GM19043 (cell line): Measurements from ENCODE around the gene PDE11A.
"Not testable (repeated sequence)": the region's sequence is repeated elsewhere in the genome, so short reads cannot be mapped to it uniquely, and the experiment has no call there.

ENCODE experiments used
- ATAC-seq: cut with Tn5 transposase; IDR thresholded peaks from one replicate; pipeline ENCODE4 v1.9.1; 2021; ENCODE audit warnings: low read depth; ENCODE audit not compliant: unreplicated experiment

Gene PDE11A

DNA sequence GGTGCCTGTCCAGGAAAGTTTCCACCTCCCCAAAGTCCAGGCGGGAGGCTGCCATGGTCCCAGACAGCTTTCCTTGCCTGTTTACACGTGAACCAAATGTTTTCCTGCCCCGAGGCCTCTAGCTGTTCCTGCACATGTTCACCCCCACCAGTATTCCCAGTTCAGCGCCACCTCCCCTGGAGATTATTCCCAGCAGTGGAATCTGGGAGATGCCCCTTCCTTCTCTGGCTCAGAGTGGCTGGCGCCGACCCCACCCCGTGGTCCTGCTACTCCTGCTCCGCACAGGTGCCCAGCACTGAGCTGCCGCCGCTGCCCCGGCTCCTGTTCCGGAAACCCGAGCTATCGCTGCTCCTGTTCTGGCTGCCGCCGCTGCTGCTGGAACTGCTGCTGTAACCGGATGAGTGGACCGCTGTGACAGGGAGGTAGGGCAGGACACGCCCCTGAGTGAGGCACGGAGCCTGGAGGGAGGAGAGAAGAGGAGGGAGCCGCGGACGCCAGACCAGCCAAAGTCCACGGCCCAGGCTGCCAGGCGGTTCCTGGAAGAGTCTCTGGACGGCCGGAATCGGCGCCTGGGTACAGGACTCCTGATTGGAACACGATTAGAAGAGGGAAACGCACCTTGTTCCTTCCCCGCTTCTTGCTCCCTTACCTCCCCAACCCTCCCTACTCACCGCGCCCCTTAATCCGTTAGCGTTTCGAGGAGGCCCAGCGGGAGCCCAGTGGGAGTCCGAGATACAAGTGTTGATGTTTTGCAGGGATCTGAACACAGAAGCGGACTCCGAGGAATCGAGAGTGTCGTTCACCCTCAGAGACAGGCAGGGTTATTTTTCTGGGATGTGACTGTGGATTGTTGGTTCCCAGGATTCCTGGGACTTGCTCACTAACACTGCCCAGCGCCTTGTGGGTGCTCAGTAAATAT is at the start of gene PDE11A:
Gene PDE11A, minus strand, starts transcription at position 395 of the 919 bp plus-strand sequence. Its CDS starts 340 bp downstream, at position 55.
- ATAC-seq = peak; percentile 67

DNA sequence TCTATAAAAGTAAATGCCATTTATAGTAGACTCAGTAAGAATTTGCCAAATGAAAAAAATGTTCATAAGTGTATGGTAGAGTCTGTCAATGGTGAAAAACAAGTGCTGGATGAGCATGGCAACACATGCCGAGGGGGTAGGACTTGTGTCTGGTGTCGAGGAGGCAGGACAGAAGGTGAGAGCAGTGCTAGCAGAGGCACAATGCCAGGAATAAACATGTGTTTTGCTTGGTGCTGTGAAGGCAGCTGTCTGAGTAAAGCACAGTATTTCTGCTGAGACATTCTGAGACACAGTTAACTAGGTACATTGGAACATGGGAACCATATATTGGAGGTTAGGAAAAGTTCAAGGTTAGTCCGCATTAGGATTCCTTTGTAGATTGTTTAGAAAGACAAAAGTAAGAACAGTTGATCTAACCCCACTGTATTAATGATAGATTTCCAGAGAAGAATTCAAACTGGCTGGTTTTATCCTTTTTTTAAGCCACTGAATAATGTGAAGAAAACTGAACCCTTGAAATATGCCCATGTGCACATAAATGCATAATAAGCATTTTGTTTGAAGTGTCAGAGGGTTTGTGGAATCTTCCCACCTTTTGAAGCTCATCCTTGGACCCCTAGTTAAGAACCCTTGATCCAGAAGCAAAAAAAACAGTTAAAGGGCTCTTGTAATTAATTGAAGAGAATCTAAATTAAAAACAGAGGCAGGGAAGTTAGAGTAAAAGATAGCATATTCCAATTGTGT is 46.8 kb upstream of the PDE11A start:
- ATAC-seq = no peak

DNA sequence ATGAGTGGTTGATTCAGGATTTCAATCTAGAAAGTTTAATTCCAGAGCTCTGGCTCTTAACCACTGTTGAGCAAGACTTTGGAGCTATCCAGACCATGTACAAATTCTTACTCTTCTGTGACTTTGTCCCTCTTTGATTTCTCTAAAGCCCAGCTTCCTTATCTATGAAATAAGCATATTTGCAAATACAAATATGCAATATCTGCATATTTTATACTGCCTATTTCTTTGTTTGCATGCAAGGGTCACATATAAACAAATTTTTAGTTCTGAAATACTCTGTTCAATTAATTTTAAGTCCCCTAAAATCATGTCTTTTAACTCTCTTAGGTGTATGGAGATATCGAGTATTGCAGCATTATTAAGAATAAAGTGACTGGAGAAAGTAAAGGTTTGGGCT is 45.1 kb upstream of the PDE11A start:
- no peak for ATAC-seq

DNA sequence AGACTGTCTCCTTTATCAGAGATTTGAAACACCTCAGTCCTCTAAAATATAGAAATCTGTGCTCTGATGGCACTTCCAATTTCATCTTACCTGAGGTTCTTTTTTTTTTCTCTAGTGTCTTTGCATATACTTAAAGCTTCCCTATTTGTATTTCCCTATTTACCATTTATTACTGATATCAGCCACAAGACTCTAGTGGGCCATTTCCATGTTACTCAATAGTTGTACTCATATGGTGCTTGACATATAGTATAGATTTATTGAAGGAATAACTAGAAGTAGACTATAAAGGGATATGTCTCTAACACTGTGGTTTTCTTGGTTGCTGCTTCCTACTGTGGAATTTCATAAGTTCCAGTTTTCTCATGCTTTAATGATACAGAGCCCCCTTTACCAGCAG is 42.7 kb upstream of the PDE11A start:
- no peak for ATAC-seq

DNA sequence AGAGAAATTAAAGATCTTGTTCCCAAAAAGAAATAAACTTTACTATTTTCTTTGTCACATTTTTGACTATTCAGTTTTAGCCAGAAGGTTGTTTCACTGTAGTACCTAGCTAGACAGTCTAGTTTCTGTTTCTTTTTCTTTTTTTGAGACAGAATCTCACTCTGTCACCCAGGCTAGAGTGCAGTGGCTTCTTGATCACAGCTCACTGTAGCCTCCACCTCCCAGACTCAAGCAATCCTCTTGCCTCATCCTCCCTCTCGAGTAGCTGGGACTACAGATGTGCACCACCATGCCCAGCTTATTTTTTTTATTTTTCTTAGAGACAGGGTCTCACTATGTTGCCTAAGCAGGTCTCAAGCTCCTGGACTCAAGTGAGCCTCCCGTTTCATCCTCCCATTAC is 41.9 kb upstream of the PDE11A start:
- peak; percentile 37 for ATAC-seq

DNA sequence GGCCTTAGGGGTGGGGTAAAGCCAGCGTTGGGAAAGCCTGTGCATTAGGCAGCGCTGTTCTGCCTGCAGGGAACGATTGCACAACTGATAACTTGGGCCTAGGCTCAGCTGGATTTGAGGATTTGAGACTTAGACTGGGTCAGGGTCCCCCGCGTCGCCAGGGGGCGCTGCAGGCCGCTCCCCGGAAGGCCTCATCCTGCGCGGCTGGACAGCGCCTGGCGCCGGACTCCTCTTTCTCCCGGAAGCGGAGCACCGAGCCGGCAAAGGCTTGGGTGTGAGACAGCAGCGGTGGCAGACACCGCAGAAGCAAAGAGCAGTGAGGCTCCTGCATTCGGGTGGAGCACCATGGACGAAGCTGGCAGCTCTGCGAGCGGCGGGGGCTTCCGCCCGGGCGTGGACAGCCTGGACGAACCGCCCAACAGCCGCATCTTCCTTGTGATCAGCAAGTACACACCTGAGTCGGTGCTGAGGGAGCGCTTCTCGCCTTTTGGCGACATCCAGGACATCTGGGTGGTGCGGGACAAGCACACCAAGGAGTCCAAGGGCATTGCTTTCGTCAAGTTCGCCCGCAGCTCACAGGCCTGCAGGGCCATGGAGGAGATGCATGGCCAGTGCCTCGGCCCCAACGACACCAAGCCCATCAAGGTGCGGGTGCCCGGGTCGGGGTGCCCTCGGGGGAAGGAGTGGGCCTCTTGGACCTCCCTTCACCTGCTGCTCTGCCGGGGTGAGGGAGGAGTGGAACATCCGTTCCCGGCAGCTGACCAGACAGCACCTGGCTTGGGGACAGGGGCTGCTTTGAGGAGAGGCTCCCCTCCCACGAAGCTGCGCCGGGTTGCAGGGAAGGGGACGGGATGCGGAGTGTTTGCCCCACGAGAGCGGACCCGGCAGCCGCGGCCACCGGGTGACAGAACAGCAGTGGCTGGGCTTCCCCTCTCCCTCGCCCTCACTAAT is 39.9 kb upstream of the PDE11A start, which contains the start of gene RBM45:
Gene RBM45, plus strand, starts transcription at position 236 of the 951 bp plus-strand sequence. Its CDS starts 110 bp downstream, at position 346.
- peak; percentile 82 for ATAC-seq

DNA sequence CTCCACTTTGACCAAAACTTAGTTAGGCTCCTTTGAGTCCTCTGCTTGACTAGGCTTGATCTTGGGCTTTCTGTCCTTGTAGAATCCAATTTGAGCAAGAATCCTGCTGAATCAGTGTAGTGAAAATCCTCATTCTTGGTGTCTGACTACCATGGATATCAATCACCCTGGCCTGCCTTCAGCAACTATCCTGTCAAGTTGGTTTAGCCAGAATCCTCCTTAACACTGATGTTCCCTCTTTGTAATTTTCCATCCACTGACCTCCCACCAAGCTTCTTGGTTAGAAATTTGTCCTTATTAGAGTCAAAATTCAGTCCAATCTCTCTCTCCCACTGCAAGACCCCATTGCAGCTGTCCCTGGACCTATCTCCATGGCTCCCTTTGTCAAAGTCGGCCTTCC is 39.2 kb upstream of the PDE11A start:
- ATAC-seq = no peak

DNA sequence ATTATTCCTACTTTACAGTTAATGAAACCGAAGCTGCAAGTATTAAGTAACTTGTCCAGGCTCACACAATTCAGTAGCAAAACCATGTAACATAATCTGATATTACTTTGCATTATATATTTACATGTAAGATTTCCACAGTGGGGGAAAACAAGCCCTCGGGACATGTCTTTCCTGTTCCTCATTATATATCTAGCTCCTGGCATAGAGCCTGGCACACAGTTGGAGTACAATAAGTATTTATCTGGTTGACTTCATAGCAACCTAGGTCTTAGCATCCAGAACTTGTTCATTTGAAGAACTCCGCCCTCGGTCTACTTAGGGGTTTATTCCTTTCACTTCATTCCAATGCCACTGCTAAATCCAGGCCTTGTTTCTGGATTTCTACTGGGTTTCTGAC is 38.1 kb upstream of the PDE11A start:
- ATAC-seq = no peak

DNA sequence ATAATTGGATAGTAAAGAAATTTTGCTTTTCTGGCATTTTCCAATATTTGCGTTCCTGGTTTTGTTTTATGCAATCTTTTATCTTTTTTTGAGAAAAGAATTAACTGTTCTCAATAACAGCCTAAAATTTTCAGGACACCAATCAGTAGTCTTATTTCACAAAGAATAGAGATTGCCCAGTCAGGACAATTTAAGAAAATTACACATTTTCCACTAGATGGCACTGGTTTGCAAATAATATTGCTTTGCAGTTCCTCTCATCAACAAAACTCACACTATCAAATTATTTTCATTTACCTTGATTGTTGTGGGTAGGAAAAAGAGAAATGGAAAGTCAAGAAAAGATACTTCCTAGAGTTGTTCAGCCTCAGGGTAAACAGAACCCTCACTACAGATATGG is 37.2 kb upstream of the PDE11A start:
- no peak for ATAC-seq

DNA sequence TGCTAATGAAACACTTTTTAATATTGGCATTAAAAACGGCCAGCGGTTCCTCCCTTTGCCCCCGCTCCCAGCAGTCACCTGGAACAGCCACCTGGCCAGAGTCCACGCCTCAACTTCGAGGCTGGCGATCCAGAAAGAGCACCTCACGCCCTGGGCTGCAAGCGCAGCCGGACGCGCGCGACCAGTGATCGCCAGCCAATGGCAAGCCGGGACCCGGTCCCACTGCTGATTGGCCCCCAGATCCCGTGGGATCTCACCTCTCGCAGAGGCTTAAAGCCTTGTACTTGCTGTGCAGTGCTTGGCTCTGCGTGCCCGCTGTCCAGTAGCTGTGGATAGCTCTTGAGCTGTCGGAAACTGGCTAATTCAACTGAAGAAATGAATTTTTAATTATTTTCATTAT is 35.6 kb upstream of the PDE11A start:
- no peak for ATAC-seq

DNA sequence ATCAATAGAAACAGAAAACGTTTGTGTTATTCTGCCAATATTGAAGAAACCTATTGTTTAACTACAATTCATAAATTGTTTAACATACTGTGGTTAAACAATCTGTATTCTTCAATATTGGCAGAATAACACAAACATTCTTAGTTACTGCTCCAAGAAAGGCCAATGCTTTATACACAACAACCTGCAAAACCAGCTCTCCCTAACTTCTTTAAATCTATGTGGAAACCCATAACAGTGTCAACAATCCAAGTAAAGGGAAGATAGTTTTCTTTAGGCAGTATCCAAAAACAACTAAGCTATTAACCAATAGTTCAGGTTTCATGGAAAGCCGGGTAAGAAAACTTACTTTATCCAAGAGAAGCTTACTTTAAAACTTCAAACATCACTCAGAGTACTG is 33.5 kb upstream of the PDE11A start:
- ATAC-seq = no peak

DNA sequence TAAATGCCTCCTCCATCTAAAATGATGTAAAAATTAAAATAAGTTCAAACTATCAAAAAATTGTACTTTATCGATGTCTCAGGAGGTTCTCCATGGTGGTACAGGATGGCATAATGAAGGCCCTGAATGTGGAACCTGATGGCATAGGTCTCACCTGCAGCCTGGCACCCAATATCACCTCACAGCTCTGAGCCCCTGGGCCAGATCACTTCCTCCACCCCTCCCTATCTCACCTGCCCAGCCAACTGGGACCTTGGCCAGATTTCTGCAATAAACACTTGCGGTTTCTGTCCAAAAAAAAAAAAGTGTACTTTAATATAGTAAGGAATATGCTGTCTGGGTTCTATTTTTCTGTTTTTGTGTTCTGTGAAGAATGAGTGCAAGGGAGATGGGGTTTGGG is 33.0 kb upstream of the PDE11A start:
- no peak for ATAC-seq

DNA sequence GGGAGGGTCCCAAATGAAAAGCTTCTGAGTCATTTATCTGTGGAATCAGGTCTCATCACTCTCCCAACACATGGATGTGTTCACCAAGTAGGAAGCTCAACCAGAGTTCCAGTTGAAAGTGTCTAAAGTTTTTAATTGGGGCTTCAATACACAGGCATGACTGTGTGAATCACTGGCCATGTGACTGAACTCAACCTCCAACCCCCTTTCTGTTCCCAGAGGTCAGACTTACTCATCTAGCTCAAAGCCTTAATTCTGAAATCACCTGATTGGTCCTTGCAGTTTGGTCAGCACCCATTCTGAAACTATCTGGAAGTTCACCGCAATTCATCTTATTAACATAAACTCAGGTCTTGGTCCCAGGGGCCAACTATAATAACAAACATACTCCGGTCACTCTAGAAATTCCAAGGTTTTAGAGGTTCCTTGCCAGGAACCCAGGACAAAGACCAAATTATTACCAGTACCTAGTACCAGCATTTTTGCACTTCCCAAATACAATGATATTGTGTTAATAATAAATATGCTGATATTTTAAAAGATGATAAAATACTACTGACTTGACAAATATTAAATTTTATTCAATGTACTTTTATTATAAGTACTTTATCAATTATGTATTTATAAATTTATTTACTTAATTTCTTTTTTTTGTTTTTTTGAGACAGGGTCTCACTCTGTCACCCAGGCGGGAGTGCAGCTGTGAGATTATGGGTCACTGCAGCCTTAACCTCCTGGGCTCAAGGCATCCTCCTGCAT is 28.9 kb upstream of the PDE11A start:
- no peak for ATAC-seq

DNA sequence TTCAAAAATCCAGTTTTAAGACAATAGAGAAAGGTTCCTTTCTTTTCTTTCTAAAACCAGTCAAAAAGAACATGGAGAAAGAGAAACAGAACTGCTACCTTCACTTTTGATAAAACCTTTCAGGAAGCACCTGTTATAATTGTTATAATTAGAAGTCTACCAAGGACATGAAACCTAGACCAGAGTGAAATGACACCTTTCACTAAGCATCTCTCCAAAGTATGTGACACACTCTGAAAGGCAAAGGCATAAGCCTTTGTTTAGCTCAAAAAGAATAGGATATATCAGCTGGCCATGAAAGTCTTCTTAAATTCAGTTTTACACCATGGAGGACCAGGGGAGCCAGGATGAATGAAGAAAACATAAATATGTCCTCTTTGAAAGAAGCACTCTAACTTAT is 20.9 kb upstream of the PDE11A start:
- ATAC-seq = no peak

DNA sequence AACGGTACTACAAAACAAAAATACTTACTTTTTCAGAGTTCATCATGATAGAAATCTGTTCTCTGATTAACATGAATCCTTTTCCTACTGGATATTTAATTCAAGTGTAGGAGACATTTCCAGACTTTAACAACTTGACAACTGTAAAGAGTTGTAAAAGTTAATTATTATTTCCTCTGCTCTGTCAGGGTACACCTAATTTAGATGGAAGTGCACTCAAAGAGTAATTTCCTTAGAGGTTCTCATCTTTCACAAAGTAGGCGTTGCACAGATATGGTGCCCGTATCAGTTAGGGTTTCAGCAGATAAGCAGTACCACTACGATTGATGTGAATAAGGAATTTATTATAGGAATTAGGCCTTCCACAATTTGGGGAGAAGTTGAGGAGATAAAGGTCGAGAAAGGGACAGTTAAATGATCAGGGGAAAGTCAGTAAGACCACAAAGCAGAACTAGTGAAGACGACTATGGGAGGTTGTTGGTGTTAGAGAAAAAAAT is 16.2 kb upstream of the PDE11A start:
- no peak for ATAC-seq

DNA sequence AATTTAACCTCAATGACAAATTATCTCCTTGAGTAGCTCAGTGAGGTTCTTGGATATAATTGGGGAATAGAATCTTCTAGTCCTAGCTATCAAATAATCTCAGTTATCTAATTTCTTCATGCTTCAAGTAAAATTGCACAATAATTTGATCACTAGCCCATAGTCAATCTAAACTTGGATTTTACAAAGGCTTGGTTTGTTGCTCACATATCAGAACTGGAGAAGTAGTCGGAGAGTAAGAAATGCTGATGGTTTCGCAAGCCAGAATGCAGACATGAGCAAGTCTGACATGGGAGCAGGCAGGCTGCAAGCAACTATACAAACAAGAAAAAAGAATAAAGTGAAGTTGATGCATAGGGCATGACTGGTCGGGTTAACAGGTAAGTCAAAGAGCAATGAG is 11.7 kb upstream of the PDE11A start:
- ATAC-seq = no peak

DNA sequence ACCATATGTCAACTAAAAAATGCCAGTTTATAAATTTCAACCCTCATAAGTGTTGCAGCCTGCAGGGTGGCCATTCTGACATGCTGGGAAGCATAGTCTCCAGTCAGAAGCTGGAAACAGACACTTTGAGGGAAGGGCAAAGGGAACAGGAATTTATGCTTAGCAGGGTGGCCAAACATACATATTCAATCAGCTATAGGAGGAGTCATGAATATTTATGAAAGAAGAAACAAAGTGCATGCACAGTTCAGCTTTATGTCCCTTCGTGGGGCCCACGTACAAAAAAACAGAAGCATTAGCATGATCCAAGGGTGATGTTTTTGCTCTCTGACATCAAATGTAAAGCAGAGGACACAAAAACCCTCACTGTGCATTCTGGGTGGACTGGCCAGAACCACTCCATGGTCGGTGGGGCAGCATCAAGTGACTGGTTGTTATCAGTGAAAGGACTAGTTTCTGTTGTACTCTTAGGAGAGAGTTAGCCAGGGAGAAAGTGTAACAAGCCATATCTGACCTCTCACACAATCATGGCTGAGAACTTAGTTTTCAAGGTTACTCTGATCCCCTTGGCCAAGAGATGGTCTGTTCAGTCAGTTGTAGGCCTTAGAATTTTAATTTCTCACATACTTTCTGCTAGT is 9.9 kb upstream of the PDE11A start:
- ATAC-seq = no peak

DNA sequence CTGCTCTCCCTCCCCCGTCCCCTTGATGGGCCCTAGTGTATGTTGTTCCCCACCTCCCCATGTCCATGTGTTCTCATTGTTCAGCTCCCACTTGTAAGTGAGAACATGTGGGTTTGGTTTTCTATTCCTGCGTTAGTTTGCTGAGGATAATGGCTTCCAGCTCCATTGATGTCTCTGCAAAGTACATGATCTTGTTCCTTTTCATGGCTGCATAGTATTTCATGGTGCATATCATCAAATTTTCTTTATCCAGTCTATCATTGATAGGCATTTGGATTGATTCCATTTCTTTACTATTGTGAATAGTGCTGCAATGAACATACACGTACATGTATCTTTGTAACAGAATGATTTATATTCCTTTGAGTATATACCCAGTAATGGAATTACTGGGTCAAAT is 6.7 kb upstream of the PDE11A start:
- ATAC-seq = not testable (repeated sequence)

DNA sequence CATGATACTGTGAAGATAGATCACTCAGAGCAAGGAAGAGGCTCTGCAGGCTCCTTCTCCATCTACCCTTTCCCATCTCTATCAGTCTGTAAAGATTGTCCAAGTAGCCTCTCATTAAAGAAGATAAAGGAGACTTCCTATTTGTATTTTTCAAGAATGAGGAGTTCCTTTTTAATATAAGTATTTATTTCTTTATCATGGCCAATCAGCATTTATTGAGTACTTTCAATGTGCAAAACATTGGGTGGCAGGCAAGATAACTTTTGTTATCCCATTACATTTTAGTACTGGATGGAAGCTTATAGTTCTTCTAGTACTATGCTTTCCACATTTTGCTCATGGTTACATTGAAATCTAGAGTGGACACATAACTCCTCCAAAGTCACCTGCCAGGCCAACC is 3.6 kb upstream of the PDE11A start:
- ATAC-seq = no peak
